Loucy (cell line): ENCODE results near the gene FSTL4.

Experiments used
- H2AFZ ChIP-seq: fragments of 200-600 bp; sonication (generic); 2 replicates; pipeline ENCODE4 v1.6.0; 2016; ENCODE audit warnings: antibody characterized with exemption, mild to moderate bottlenecking, low read length, moderate library complexity
- H3F3A ChIP-seq: fragments of 200-600 bp; 2 replicates; pipeline ENCODE4 v1.6.0; 2016; ENCODE audit warnings: antibody characterized with exemption, low read depth, mild to moderate bottlenecking
- H3K27me3 ChIP-seq: fragments of 200-600 bp; sonication (generic); 2 replicates; pipeline ENCODE4 v1.6.1; 2014; ENCODE audit warnings: low read length, mild to moderate bottlenecking; ENCODE audit not compliant: insufficient read depth, poor library complexity, severe bottlenecking
- H3K36me3 ChIP-seq: fragments of 200-600 bp; sonication (generic); 2 replicates; pipeline ENCODE4 v1.6.1; 2016; ENCODE audit warnings: low read length; ENCODE audit not compliant: insufficient read depth
- H3K4me1 ChIP-seq: fragments of 200-600 bp; sonication (generic); 2 replicates; pipeline ENCODE4 v1.5.1; 2014; ENCODE audit warnings: low read length, mild to moderate bottlenecking; ENCODE audit not compliant: insufficient read depth, poor library complexity, severe bottlenecking
- H3K4me2 ChIP-seq: fragments of 200-600 bp; sonication (generic); 2 replicates; pipeline ENCODE4 v1.6.0; 2014; ENCODE audit warnings: antibody characterized with exemption, low read length, low read depth, mild to moderate bottlenecking; ENCODE audit not compliant: poor library complexity, severe bottlenecking
- H3K4me3 ChIP-seq: fragments of 200-600 bp; sonication (generic); 2 replicates; pipeline ENCODE4 v1.5.1; 2014; ENCODE audit warnings: low read length, mild to moderate bottlenecking, mixed read lengths; ENCODE audit not compliant: poor library complexity, severe bottlenecking
- H3K79me2 ChIP-seq: fragments of 200-600 bp; sonication (generic); 2 replicates; pipeline ENCODE4 v1.6.1; 2014; ENCODE audit warnings: low read length; ENCODE audit not compliant: insufficient read depth
- H3K9ac ChIP-seq: fragments of 200-600 bp; sonication (generic); 2 replicates; pipeline ENCODE4 v1.6.0; 2014; ENCODE audit warnings: mild to moderate bottlenecking, low read depth, low read length, moderate library complexity; ENCODE audit not compliant: poor library complexity, severe bottlenecking
- H3K9me2 ChIP-seq: fragments of 200-600 bp; sonication (generic); replicated peaks from 2 replicates; pipeline ENCODE4 v1.6.1; 2016; ENCODE audit warnings: low read depth, low read length, mixed read lengths
- H3K9me3 ChIP-seq: fragments of 200-600 bp; sonication (generic); 2 replicates; pipeline ENCODE4 v1.6.1; 2014; ENCODE audit warnings: mild to moderate bottlenecking, antibody characterized with exemption, low read length, low read depth; ENCODE audit not compliant: insufficient read depth
- H4K20me1 ChIP-seq: fragments of 200-600 bp; sonication (generic); 2 replicates; pipeline ENCODE4 v1.6.0; 2014; ENCODE audit warnings: antibody characterized with exemption, low read length, mild to moderate bottlenecking; ENCODE audit not compliant: insufficient read depth, poor library complexity, severe bottlenecking
- EZH2phosphoT487 ChIP-seq: fragments of 200-600 bp; IDR thresholded peaks from 2 replicates; pipeline ENCODE4 v1.6.1; 2018; ENCODE audit warnings: antibody characterized with exemption, mild to moderate bottlenecking, moderate library complexity, borderline replicate concordance
- TF ChIP-seq, protein P1 (sequence below): fragments of 200-600 bp; sonication (generic); conservative IDR thresholded peaks from 2 replicates; pipeline ENCODE4 v1.5.1; 2014; ENCODE audit warnings: mild to moderate bottlenecking, antibody characterized with exemption, low read length

Gene FSTL4

DNA sequence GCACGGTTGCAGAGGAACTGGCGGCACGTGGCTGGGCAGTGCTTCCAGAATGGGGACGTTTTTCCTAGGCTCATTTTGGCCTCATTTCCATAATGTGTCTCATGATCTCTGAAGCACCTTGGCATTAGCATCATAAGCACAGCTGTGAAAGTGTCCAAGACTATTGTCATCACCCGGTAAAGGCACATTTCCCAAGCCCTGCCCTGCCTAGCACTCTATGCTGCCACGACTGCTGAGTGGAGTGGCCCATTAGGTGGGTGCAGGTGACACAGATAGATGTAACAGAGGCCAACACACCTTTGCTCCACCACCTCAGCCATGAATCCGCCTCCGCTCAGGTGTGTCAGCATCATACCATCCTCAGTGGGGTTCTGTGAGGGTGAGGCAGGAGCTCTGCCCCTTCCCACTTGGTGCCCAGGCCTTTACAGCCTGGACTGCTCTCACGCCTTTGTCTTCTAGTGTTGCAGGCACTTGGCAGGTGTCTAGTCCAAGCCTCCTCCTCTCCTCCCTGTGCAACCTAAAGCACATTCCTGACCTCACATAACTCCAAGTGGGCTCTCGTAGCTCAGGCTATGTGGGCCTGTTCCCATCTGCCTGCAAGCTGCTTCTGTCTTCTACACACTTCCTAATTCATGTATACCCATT is 213.0 kb downstream of the FSTL4 start:
- Histone ChIP-seq H3K4me3 (no peak overlapping the region), H3K9me2 (no peaks in the 10 kb centered on the region), H4K20me1 (no peaks in the 10 kb centered on the region), H3K79me2 (no peaks in the 10 kb centered on the region), H2AFZ (no peak overlapping the region), H3K4me2 (no peak overlapping the region), H3K9ac (no peak overlapping the region), H3K9me3 (no peaks in the 10 kb centered on the region), H3K27me3 (no peaks in the 10 kb centered on the region), H3K4me1 (peaks cover 14% of the 10 kb centered on the region), H3F3A (no peaks in the 10 kb centered on the region), H3K36me3 (no peaks in the 10 kb centered on the region)
- no peak for TF ChIP-seq EZH2phosphoT487
- TF ChIP-seq, protein P1, sequence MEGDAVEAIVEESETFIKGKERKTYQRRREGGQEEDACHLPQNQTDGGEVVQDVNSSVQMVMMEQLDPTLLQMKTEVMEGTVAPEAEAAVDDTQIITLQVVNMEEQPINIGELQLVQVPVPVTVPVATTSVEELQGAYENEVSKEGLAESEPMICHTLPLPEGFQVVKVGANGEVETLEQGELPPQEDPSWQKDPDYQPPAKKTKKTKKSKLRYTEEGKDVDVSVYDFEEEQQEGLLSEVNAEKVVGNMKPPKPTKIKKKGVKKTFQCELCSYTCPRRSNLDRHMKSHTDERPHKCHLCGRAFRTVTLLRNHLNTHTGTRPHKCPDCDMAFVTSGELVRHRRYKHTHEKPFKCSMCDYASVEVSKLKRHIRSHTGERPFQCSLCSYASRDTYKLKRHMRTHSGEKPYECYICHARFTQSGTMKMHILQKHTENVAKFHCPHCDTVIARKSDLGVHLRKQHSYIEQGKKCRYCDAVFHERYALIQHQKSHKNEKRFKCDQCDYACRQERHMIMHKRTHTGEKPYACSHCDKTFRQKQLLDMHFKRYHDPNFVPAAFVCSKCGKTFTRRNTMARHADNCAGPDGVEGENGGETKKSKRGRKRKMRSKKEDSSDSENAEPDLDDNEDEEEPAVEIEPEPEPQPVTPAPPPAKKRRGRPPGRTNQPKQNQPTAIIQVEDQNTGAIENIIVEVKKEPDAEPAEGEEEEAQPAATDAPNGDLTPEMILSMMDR: no peak

- H3K4me3 ChIP-seq: no peak overlapping the region
- peaks cover 13% of the 10 kb centered on the region for H3K4me1 ChIP-seq
- H3K4me2 ChIP-seq: no peak overlapping the region
- H3K79me2 ChIP-seq: no peaks in the 10 kb centered on the region
- H3F3A ChIP-seq: no peaks in the 10 kb centered on the region
- no peak overlapping the region for H2AFZ ChIP-seq
- H3K9me3 ChIP-seq: no peaks in the 10 kb centered on the region
- no peaks in the 10 kb centered on the region for H3K9me2 ChIP-seq
- no peaks in the 10 kb centered on the region for H4K20me1 ChIP-seq
- no peaks in the 10 kb centered on the region for H3K36me3 ChIP-seq
- TF ChIP-seq, protein P1: no peak
- no peak for TF ChIP-seq EZH2phosphoT487
- H3K27me3 ChIP-seq: no peaks in the 10 kb centered on the region
- no peak overlapping the region for H3K9ac ChIP-seq
Measured at GRCh38 chr5:133398646-133399101, 213.7 kb downstream of the FSTL4 start.

- Histone ChIP-seq H3K4me3 (no peak overlapping the region), H3F3A (no peaks in the 10 kb centered on the region), H4K20me1 (no peaks in the 10 kb centered on the region), H3K4me1 (peaks cover 13% of the 10 kb centered on the region), H3K9ac (no peak overlapping the region), H3K27me3 (no peaks in the 10 kb centered on the region), H3K9me3 (no peaks in the 10 kb centered on the region), H3K36me3 (no peaks in the 10 kb centered on the region), H3K9me2 (no peaks in the 10 kb centered on the region), H3K79me2 (no peaks in the 10 kb centered on the region), H2AFZ (no peak overlapping the region), H3K4me2 (no peak overlapping the region)
- TF ChIP-seq, protein P1: no peak
- no peak for TF ChIP-seq EZH2phosphoT487
Measured at GRCh38 chr5:133397990-133398645, 214.2 kb downstream of the FSTL4 start.
